OCI-LY7 (cell line): Measurements from ENCODE around the gene STBD1. TPM values are rescaled to one million over a fixed set of nuclear protein-coding genes. Genes with fewer than 3 reads are reported as not detected.

Source experiments
- BruUV-seq: library from RNA; stranded (reverse); fragments of 400-500 nt; replicated peaks from 2 replicates; lab custom pipeline; 2021; lab: Mats Ljungman, UMichigan
- CTCF ChIA-PET: fragments of 300-600 bp; sonication (Branson Sonifier 250); formaldehyde crosslinking; loops from one replicate; lab custom pipeline; 2022; ENCODE audit warnings: antibody characterized with exemption; ENCODE audit not compliant: unreplicated experiment; lab: Charles Lee
- POLR2A ChIA-PET: fragments of 300-600 bp; sonication (Branson Sonifier 250); formaldehyde crosslinking; loops from one replicate; lab custom pipeline; 2022; ENCODE audit warnings: antibody characterized with exemption; lab: Charles Lee
- DNase-seq: peaks from one replicate; pipeline ENCODE4 v3.0.0-alpha.2; 2015; ENCODE audit warnings: low spot score
- H2AFZ ChIP-seq: fragments of 200-600 bp; sonication (generic), shearing (Covaris generic); 2 replicates; pipeline ENCODE4 v1.6.1; 2014; ENCODE audit warnings: mild to moderate bottlenecking, antibody characterized with exemption, low read length, moderate library complexity
- H3K27ac ChIP-seq: fragments of 200-600 bp; sonication (generic); 2 replicates; pipeline ENCODE4 v1.5.1; 2014; ENCODE audit warnings: mixed run types, low read depth, mild to moderate bottlenecking, moderate library complexity, low read length, inconsistent platforms; ENCODE audit not compliant: poor library complexity, severe bottlenecking
- H3K36me3 ChIP-seq: fragments of 200-600 bp; sonication (generic); 2 replicates; pipeline ENCODE4 v1.6.1; 2014; ENCODE audit warnings: mild to moderate bottlenecking, antibody characterized with exemption, low read length, moderate library complexity, mixed read lengths; ENCODE audit not compliant: insufficient read depth
- H3K4me1 ChIP-seq: fragments of 200-600 bp; sonication (generic); 2 replicates; pipeline ENCODE4 v1.5.1; 2014; ENCODE audit warnings: mild to moderate bottlenecking, low read length; ENCODE audit not compliant: insufficient read depth, poor library complexity, severe bottlenecking
- H3K4me2 ChIP-seq: fragments of 200-600 bp; sonication (generic); 2 replicates; pipeline ENCODE4 v1.6.1; 2014; ENCODE audit warnings: mild to moderate bottlenecking, low read length
- H3K4me3 ChIP-seq: fragments of 200-600 bp; sonication (generic); 2 replicates; pipeline ENCODE4 v1.5.1; 2014; ENCODE audit warnings: mild to moderate bottlenecking, low read depth, low read length; ENCODE audit not compliant: poor library complexity, severe bottlenecking
- H3K79me2 ChIP-seq: fragments of 200-600 bp; sonication (generic); 2 replicates; pipeline ENCODE4 v1.6.1; 2016; ENCODE audit warnings: low read depth, mild to moderate bottlenecking, low read length, moderate library complexity, mixed read lengths; ENCODE audit not compliant: insufficient read depth
- H3K9me2 ChIP-seq: fragments of 200-600 bp; sonication (generic); 2 replicates; pipeline ENCODE4 v1.6.1; 2016; ENCODE audit warnings: mild to moderate bottlenecking, low read length, mixed read lengths; ENCODE audit not compliant: insufficient read depth
- H3K9me3 ChIP-seq: fragments of 200-600 bp; sonication (generic); 2 replicates; pipeline ENCODE4 v1.6.1; 2014; ENCODE audit warnings: mild to moderate bottlenecking, mixed run types, low read length, mixed read lengths
- H4K20me1 ChIP-seq: fragments of 200-600 bp; sonication (generic); 2 replicates; pipeline ENCODE4 v1.6.1; 2014; ENCODE audit warnings: mild to moderate bottlenecking, antibody characterized with exemption, low read length, moderate library complexity, mixed read lengths; ENCODE audit not compliant: insufficient read depth
- CTCF ChIP-seq: fragments of 200-600 bp; sonication (generic); conservative IDR thresholded peaks from 2 replicates; pipeline ENCODE4 v1.5.1; 2014; ENCODE audit warnings: mild to moderate bottlenecking, antibody characterized with exemption, low read length, moderate library complexity, mixed read lengths
- EZH2phosphoT487 ChIP-seq: fragments of 200-600 bp; sonication (generic); IDR thresholded peaks from 2 replicates; pipeline ENCODE4 v1.6.1; 2018; ENCODE audit warnings: low read depth, borderline replicate concordance, mild to moderate bottlenecking, mixed run types, antibody characterized with exemption, low read length, moderate library complexity, mixed read lengths
- intact Hi-C: fragments of 100-400 bp; cut with micrococcal nuclease; formaldehyde crosslinking; loops from one replicate; pipeline ENCODE4 v1.10.0; 2022; ENCODE audit not compliant: unreplicated experiment
- total RNA-seq, 2 experiments: library from RNA; depleted of rRNA in 1 of 2; stranded (reverse); fragments of >200 nt in 1 of 2; shearing (Covaris generic) in 1 of 2; gene quantifications; 2 replicates each; pipeline ENCODE4 v1.2.3, GENCODE V29; 2014 to 2022

The STBD1 gene
- total RNA-seq, 2 experiments from 2014 or later, result not detected

- Histone ChIP-seq H2AFZ (no peak overlapping the region), H3K36me3 (no peaks in the 10 kb centered on the region), H4K20me1 (no peaks in the 10 kb centered on the region), H3K4me2 (no peak overlapping the region), H3K4me1 (no peaks in the 10 kb centered on the region), H3K9me3 (no peaks in the 10 kb centered on the region), H3K27ac (no peak overlapping the region), H3K4me3 (no peak overlapping the region), H3K9me2 (no peaks in the 10 kb centered on the region), H3K79me2 (no peaks in the 10 kb centered on the region)
- intact Hi-C loops, result no loop called here
- TF ChIP-seq EZH2phosphoT487, result no peak
- TF ChIP-seq CTCF, result no peak
- no peak for DNase-seq
- POLR2A ChIA-PET, result interaction anchor here (1.1 kb wide), 1 partner anchor 12 kb away, joined by 3 read pairs; no protein-coding TSS in a partner anchor
- no TSS peak for BruUV-seq
- CTCF ChIA-PET, result no interaction called here
These were observed 39.9 kb upstream of the STBD1 start for GRCh38 chr4:76266627-76267026.

GRCh38 chr4:76267811-76268210 lies 38.7 kb upstream of the STBD1 start:
- Histone ChIP-seq H3K36me3 (no peaks in the 10 kb centered on the region), H4K20me1 (no peaks in the 10 kb centered on the region), H3K4me3 (no peak overlapping the region), H3K4me1 (no peaks in the 10 kb centered on the region), H2AFZ (no peak overlapping the region), H3K79me2 (no peaks in the 10 kb centered on the region), H3K4me2 (no peak overlapping the region), H3K9me3 (no peaks in the 10 kb centered on the region), H3K27ac (no peak overlapping the region), H3K9me2 (no peaks in the 10 kb centered on the region)
- TF ChIP-seq CTCF, result no peak
- TF ChIP-seq EZH2phosphoT487, result no peak
- POLR2A ChIA-PET, result no interaction called here
- no peak for DNase-seq
- intact Hi-C loops, result no loop called here
- BruUV-seq, result no TSS peak
- CTCF ChIA-PET, result no interaction called here

GRCh38 chr4:76270244-76271175 lies 36.0 kb upstream of the STBD1 start:
- ChIA-PET CTCF (no interaction called here), POLR2A (interaction anchor here (0.7 kb wide), 1 partner anchor 10 kb away, joined by 3 read pairs; no protein-coding TSS in a partner anchor)
- DNase-seq, result no peak
- H2AFZ ChIP-seq, result no peak overlapping the region
- H3K79me2 ChIP-seq, result no peaks in the 10 kb centered on the region
- no peak for TF ChIP-seq EZH2phosphoT487
- TF ChIP-seq CTCF, result no peak
- H3K4me2 ChIP-seq, result no peak overlapping the region
- H3K36me3 ChIP-seq, result no peaks in the 10 kb centered on the region
- H3K27ac ChIP-seq, result no peak overlapping the region
- no peaks in the 10 kb centered on the region for H4K20me1 ChIP-seq
- no peaks in the 10 kb centered on the region for H3K4me1 ChIP-seq
- no TSS peak for BruUV-seq
- no peak overlapping the region for H3K4me3 ChIP-seq
- intact Hi-C loops, result no loop called here
- H3K9me2 ChIP-seq, result no peaks in the 10 kb centered on the region
- H3K9me3 ChIP-seq, result no peaks in the 10 kb centered on the region
